GM19193 (cell line): Measurements from ENCODE around the gene ZDHHC4.

Experiments used
- POLR2A ChIP-seq: IDR thresholded peaks from 4 replicates; pipeline ENCODE4 v1.6.1; 2011; ENCODE audit not compliant: insufficient read depth, insufficient read length; ENCODE audit errors: extremely low read depth

The ZDHHC4 gene

DNA sequence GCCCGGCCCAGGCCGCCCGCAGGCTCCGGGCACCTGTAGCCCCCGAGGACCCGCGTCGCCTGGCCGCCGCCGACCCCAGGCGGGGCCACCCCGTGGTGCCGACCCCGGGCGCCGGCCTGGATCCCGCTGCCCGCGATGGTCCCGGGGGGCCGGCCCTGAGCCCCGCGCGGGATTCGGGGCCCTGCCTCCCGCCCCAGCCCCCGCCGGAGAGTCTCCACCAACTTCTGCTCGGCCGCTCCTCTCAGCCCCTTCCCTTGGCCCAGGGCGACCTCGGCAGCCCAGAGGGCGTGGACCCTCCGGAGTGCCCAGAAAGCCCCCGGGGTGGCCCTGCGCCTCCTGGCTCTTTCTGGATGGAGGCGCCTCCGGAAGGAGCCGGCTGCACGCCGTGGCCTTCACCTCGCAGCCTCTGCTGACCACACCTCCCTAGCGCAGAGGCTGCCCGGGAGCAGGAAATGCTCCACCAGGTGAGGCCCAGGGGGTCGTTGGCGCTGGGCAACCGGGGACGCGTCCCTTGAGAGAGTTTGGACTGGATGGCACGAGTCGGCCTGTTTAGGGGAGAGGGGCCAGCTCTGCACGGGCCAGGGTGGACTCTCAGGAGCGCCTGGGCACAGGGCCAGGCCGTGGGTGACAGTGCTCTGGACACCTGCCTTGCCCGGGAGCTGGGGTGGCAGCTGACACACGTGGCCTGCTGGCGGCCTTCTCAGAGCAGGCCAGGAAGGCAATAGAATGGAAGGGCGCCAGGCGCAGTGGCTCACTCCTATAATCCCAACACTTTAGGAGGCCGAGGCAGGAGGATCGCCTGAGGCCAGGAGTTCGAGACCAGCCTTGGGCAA, 38.7 kb downstream of the ZDHHC4 start:
- no peak for TF ChIP-seq POLR2A

DNA sequence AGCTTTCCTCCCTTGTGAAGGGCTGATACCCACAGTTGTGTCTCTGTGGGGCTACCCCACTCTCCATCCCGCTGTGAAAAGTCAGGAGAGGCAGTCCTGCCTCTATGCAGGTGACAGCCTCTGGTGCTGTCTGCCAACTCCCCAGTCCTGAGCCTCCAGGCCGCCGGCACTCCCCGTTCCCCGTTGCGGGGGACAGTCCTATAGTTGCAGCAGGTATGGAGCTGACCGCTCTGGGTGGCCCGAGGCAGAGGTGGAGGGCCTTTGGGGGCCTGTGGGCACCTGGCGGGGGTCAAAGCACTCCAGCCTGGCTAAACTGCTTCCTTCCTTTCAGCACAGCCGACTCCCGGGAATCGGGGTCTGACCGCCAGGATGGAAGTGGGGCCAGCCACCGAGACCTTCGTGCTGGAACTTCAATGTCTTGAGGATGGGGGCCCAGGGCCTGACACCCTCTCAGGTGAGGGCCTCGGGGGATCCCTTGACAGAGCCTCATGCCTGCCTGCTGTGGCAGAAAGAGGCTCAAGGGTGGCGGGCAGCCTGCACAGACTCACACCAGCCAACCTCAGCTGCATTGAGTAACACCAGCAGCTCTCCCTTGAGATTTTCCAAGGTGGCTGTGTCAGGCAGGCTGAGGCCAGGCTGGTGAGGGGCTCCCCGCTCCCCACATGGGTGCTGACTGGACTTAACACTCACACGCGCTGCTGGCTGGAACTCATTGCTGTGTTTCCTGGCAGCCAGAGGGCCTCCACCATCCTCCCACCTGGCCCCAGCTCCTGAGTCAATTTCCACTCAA, 39.8 kb downstream of the ZDHHC4 start:
- TF ChIP-seq POLR2A: no peak

GRCh38 chr7:6618621-6619020, 41.4 kb downstream of the ZDHHC4 start:
- no peak for TF ChIP-seq POLR2A

- no peak for TF ChIP-seq POLR2A
Observed at GRCh38 chr7:6619961-6620360, 42.7 kb downstream of the ZDHHC4 start.

- no peak for TF ChIP-seq POLR2A
Observed at GRCh38 chr7:6621195-6622133, 44.2 kb downstream of the ZDHHC4 start.

DNA sequence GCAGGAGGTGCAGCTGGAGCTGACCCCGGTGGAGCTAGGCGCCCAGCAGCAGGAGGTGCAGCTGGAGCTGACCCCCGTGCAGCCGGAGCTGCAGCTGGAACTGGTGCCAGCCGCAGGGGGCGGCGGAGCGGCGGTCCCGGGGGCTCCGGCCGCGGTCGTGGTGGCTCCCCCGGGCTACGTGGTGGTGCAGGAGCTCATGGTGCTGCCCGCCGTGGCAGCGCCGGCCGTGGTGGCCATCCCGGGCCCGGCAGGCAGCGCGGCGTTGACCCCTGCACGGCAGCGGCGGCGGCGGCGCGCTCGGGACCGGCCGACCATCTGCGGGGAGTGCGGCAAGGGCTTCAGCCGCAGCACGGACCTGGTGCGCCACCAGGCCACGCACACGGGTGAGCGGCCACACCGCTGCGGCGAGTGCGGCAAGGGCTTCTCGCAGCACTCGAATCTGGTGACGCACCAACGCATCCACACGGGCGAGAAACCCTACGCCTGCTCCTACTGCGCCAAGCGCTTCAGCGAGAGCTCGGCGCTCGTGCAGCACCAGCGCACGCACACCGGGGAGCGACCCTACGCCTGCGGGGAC, 45.0 kb downstream of the ZDHHC4 start:
- no peak for TF ChIP-seq POLR2A

DNA sequence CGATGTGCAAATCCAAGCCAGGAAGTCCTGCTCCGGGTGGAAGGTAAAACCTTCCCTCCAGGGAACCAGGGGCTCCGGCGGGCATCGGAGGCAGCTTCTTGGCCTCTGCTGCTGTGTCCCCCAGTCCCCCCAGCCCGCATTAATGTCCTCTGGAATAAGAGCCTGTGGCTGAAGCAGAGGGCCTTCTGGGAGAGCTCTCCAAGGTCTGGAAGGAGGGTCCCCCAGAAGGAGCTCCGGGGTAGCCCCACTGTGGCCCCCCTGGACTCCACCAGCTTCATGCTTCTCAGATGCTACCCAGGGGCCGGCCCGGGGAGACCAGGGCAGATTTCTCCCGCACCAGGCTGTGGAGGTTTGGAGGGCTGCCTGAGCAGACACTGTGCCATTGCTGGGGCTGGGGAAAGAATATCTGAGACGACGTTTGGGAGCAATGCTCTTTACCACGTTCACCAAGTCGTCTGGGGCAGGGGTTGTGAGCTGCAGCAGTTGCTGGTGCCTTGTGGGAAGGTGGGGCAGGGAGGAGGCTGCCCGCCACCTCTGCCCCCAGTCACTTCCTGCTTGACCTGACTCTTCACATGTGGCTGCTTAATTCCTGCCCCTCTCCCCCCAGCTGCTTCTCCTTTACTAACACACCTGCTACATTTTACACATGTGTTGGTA, 46.5 kb downstream of the ZDHHC4 start:
- TF ChIP-seq POLR2A: no peak

DNA sequence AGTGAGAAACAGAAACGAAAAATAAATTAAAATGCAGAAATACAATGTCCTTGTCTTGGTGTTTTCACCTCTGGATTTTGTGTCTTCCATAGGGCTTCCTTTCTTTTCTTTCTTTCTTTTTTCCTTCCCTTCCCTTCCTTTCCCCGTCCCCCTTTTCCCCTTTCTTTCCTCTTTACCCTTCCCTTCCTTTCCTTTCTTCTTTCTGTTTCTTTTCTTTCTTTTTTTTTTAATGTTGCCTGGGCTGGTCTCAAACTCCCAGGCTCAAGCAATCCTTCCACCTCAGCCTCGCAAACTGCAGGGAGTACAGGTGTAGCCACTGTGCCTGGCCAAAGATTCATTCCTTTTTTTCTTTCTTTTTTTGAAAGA, 47.0 kb downstream of the ZDHHC4 start:
- TF ChIP-seq POLR2A: no peak

DNA sequence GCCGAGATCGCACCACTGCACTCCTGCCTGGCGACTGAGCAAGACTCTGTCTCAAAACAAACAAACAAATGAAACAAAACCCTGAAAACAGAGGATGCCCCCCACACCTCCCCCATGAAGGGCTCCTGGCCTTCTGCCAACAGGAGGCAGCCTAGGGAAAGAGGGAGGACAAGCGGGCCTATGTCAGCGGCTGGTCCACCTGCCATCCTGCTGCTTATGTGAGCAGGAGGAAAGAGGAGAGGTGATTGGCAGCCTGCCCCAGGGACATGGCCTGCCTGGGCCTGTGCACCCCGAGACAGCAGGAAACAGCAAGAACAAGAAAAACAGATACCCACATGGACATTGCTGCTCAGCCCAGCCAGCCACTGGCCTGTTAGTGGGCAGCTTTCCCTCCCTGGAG, 50.8 kb downstream of the ZDHHC4 start:
- no peak for TF ChIP-seq POLR2A

GRCh38 chr7:6630007-6630849, 53.0 kb downstream of the ZDHHC4 start:
- no peak for TF ChIP-seq POLR2A

- TF ChIP-seq POLR2A: no peak
Observed at GRCh38 chr7:6631605-6632004, 54.4 kb downstream of the ZDHHC4 start.

- TF ChIP-seq POLR2A: no peak
Observed at GRCh38 chr7:6634021-6634420, 56.8 kb downstream of the ZDHHC4 start.
